ENCODE measurements around the gene GPR151.

The GPR151 gene

DNA sequence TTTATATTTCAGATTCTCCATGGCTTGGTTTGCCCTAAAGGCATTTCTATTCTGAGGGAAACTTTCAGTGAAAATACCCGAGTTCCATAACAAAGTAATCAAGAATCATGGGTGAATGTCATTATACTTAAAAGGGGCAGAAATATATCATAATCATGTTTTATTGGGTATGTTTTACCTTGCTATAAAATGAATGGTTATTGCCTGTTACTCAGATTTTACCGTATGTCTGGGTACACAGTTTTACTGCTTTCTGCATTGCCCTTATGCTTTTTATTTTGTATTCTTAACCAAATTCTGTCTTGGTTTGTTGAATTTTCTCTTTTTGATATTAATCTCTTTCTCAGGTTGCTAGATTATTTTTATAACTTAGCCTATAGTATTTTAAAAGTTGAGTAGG is 2.5 kb downstream of the GPR151 start:
- no peaks in the 10 kb centered on the region for H4K20me1 ChIP-seq (ENCODE audit: insufficient read depth, low read length)
- H3K4me2 ChIP-seq (ENCODE audit: low read length), result no peak overlapping the region
- no peak overlapping the region for H2AFZ ChIP-seq (ENCODE audit: low read depth, low read length)
- TF ChIP-seq, protein P1, sequence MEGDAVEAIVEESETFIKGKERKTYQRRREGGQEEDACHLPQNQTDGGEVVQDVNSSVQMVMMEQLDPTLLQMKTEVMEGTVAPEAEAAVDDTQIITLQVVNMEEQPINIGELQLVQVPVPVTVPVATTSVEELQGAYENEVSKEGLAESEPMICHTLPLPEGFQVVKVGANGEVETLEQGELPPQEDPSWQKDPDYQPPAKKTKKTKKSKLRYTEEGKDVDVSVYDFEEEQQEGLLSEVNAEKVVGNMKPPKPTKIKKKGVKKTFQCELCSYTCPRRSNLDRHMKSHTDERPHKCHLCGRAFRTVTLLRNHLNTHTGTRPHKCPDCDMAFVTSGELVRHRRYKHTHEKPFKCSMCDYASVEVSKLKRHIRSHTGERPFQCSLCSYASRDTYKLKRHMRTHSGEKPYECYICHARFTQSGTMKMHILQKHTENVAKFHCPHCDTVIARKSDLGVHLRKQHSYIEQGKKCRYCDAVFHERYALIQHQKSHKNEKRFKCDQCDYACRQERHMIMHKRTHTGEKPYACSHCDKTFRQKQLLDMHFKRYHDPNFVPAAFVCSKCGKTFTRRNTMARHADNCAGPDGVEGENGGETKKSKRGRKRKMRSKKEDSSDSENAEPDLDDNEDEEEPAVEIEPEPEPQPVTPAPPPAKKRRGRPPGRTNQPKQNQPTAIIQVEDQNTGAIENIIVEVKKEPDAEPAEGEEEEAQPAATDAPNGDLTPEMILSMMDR (IDR thresholded peaks at IDR 0.05; ENCODE audit: low read depth, low read length), result no peak
- H3K4me3 ChIP-seq (ENCODE audit: low read length), result no peak overlapping the region
- H3K9me3 ChIP-seq (ENCODE audit: insufficient read depth, low read length), result no peaks in the 10 kb centered on the region
- H3K36me3 ChIP-seq (replicated peaks; ENCODE audit: low read depth, low read length), result peaks cover 24% of the 10 kb centered on the region
- no peaks in the 10 kb centered on the region for H3K4me1 ChIP-seq (ENCODE audit: low read length)
- no peaks in the 10 kb centered on the region for H3K79me2 ChIP-seq (ENCODE audit: low read length)
- H3K27ac ChIP-seq (ENCODE audit: low read length), result no peak overlapping the region
- no peaks in the 10 kb centered on the region for H3K27me3 ChIP-seq (ENCODE audit: low read depth, low read length)
- H3K9ac ChIP-seq (ENCODE audit: low read length), result no peak overlapping the region

DNA sequence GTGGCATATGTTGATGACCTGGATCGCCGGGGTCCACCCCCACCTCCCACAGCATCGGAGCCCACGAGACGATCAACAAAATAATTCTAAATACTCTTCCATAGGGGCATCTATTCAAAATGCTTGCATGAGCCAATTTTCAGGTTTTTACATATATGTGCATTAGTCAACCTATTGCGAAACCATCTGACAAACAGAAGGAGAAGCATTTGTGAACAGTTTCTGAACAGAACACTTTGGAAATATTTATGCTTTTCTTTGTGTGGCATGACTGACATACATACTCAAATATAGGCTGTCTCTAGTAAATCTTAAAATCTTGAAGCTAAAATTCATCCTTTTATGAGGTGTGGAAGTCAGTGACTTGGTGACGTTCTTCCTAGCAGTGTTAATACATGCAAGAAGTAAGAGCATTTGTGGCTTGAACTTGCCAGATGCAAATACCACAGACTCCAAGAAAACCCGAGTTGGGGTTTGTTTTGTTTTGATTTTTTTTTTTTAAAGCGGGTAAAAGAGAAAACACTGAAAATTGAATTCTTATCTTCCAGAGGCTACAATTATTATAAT is 5.3 kb downstream of the GPR151 start:
- H3K27me3 ChIP-seq (ENCODE audit: low read depth, low read length), result no peaks in the 10 kb centered on the region
- no peaks in the 10 kb centered on the region for H3K79me2 ChIP-seq (ENCODE audit: low read length)
- H4K20me1 ChIP-seq (ENCODE audit: insufficient read depth, low read length), result no peaks in the 10 kb centered on the region
- no peak overlapping the region for H3K4me2 ChIP-seq (ENCODE audit: low read length)
- H3K4me1 ChIP-seq (ENCODE audit: low read length), result no peaks in the 10 kb centered on the region
- H3K9ac ChIP-seq (ENCODE audit: low read length), result no peak overlapping the region
- H3K4me3 ChIP-seq (ENCODE audit: low read length), result no peak overlapping the region
- peaks cover 40% of the 10 kb centered on the region for H3K36me3 ChIP-seq (replicated peaks; ENCODE audit: low read depth, low read length)
- no peak overlapping the region for H2AFZ ChIP-seq (ENCODE audit: low read depth, low read length)
- no peak overlapping the region for H3K27ac ChIP-seq (ENCODE audit: low read length)
- TF ChIP-seq, protein P1 (IDR thresholded peaks at IDR 0.05; ENCODE audit: low read depth, low read length), result no peak
- no peak for TF ChIP-seq EZH2phosphoT487 (IDR thresholded peaks at IDR 0.05; ENCODE audit: low read depth)
- H3K9me3 ChIP-seq (ENCODE audit: insufficient read depth, low read length), result no peaks in the 10 kb centered on the region

DNA sequence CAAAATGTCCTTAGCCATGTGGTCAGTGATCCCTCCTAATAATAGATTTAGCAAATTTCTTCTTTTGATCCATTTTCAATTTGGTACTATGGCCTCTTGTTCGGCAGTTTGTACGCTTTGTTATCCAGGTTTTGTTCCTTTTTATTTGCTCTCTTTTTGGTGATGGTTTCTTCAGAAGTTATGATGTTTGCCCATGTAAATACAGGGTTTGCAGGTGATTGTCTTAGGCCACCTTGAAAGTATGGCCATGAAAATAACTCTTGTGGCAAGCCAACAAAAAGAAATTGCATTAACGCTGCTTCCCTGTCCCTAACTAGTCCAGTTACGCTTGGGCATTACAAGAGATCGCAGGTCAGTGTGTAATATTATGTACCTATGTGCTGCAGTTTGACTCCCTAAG is 8.6 kb downstream of the GPR151 start:
- Histone ChIP-seq H3K4me1 (ENCODE audit: low read length) (no peaks in the 10 kb centered on the region), H3K36me3 (replicated peaks; ENCODE audit: low read depth, low read length) (peaks cover 46% of the 10 kb centered on the region), H3K4me3 (ENCODE audit: low read length) (no peak overlapping the region), H3K79me2 (ENCODE audit: low read length) (no peaks in the 10 kb centered on the region), H4K20me1 (ENCODE audit: insufficient read depth, low read length) (no peaks in the 10 kb centered on the region), H3K9me3 (ENCODE audit: insufficient read depth, low read length) (no peaks in the 10 kb centered on the region), H3K9ac (ENCODE audit: low read length) (no peak overlapping the region), H3K4me2 (ENCODE audit: low read length) (no peak overlapping the region), H2AFZ (ENCODE audit: low read depth, low read length) (no peak overlapping the region), H3K27ac (ENCODE audit: low read length) (no peak overlapping the region), H3K27me3 (ENCODE audit: low read depth, low read length) (no peaks in the 10 kb centered on the region)
- no peak for TF ChIP-seq EZH2phosphoT487 (IDR thresholded peaks at IDR 0.05; ENCODE audit: low read depth)
- TF ChIP-seq, protein P1 (IDR thresholded peaks at IDR 0.05; ENCODE audit: low read depth, low read length), result no peak

DNA sequence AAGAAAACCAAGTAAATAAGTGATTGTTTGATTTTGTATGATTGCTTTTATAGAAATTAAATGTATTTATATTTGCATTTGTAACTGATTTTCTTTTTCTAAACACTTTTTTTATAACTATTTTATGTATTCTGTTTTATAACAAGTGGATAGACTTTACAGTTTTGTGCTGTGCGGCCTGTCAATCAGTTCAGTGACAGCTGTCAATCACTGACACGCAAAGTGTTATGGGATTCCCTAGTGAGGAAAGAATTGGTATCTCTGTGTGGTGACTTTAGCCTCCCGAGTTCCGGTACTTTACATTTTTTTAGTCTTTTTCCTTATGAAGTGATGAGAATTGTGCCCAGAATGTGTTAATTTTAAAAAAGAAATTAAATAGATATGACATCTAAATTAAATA is 16.3 kb downstream of the GPR151 start:
- no peaks in the 10 kb centered on the region for H4K20me1 ChIP-seq (ENCODE audit: insufficient read depth, low read length)
- no peaks in the 10 kb centered on the region for H3K27me3 ChIP-seq (ENCODE audit: low read depth, low read length)
- H3K4me3 ChIP-seq (ENCODE audit: low read length), result no peak overlapping the region
- H3K36me3 ChIP-seq (replicated peaks; ENCODE audit: low read depth, low read length), result peaks cover 39% of the 10 kb centered on the region
- no peak overlapping the region for H3K9ac ChIP-seq (ENCODE audit: low read length)
- no peaks in the 10 kb centered on the region for H3K9me3 ChIP-seq (ENCODE audit: insufficient read depth, low read length)
- no peak for TF ChIP-seq EZH2phosphoT487 (IDR thresholded peaks at IDR 0.05; ENCODE audit: low read depth)
- TF ChIP-seq, protein P1 (IDR thresholded peaks at IDR 0.05; ENCODE audit: low read depth, low read length), result no peak
- no peak overlapping the region for H2AFZ ChIP-seq (ENCODE audit: low read depth, low read length)
- H3K4me1 ChIP-seq (ENCODE audit: low read length), result no peaks in the 10 kb centered on the region
- H3K4me2 ChIP-seq (ENCODE audit: low read length), result no peak overlapping the region
- no peak overlapping the region for H3K27ac ChIP-seq (ENCODE audit: low read length)
- H3K79me2 ChIP-seq (ENCODE audit: low read length), result peaks cover 4% of the 10 kb centered on the region; the same call in 1 of the 2 replicates
